Progenitor cell of endocrine pancreas (in vitro differentiated cells): ENCODE measurements around the gene NUDCD3. TPM values are rescaled to one million over a fixed set of nuclear protein-coding genes. Genes with fewer than 3 reads are reported as not detected.

Source experiments
- DNase-seq: peaks from one replicate; pipeline ENCODE4 v3.0.0; 2021; ENCODE audit warnings: low spot score; ENCODE audit not compliant: unreplicated experiment
- H3K27ac Mint-ChIP-seq: 2 replicates; pipeline ENCODE4 v1.8.0; 2021; ENCODE audit warnings: mild to moderate bottlenecking, moderate library complexity, mixed read lengths
- H3K27me3 Mint-ChIP-seq: 2 replicates; pipeline ENCODE4 v1.8.0; 2021; ENCODE audit warnings: mixed read lengths
- H3K36me3 Mint-ChIP-seq: 2 replicates; pipeline ENCODE4 v1.8.0; 2022; ENCODE audit warnings: mixed read lengths; ENCODE audit not compliant: insufficient read depth
- H3K4me1 Mint-ChIP-seq: 2 replicates; pipeline ENCODE4 v1.8.0; 2021; ENCODE audit warnings: low read depth, mixed read lengths
- H3K4me3 Mint-ChIP-seq: 2 replicates; pipeline ENCODE4 v1.8.0; 2021; ENCODE audit warnings: low read depth, mild to moderate bottlenecking, moderate library complexity, mixed read lengths
- H3K9me3 Mint-ChIP-seq: 2 replicates; pipeline ENCODE4 v1.8.0; 2021; ENCODE audit warnings: low read depth, mixed read lengths
- CTCF ChIP-seq: fragments of 200-600 bp; sonication (generic); IDR thresholded peaks from one replicate; pipeline ENCODE4 v1.5.0; 2021; ENCODE audit warnings: antibody characterized with exemption, mild to moderate bottlenecking; ENCODE audit not compliant: unreplicated experiment
- total RNA-seq: library from RNA; stranded (reverse); gene quantifications from 2 replicates; pipeline ENCODE4 v1.2.1, GENCODE V29; 2021

NUDCD3 gene
- total RNA-seq, 1 donor from 2014 or later: 89.0 TPM

GRCh38 chr7:44484482-44485313, 5.8 kb downstream of the NUDCD3 start:
- Mint-ChIP-seq H3K36me3 (peaks cover 40% of the 10 kb centered on the region), H3K27me3 (no peaks in the 10 kb centered on the region), H3K4me3 (no peak overlapping the region), H3K4me1 (peaks cover 23% of the 10 kb centered on the region), H3K27ac (peak overlapping the region; percentile 2), H3K9me3 (peaks cover 14% of the 10 kb centered on the region)
- no peak for DNase-seq
- no peak for TF ChIP-seq CTCF

GRCh38 chr7:44482502-44483485, 7.7 kb downstream of the NUDCD3 start:
- H3K4me1 Mint-ChIP-seq: peaks cover 8% of the 10 kb centered on the region
- peaks cover 39% of the 10 kb centered on the region for H3K36me3 Mint-ChIP-seq
- no peak overlapping the region for H3K4me3 Mint-ChIP-seq
- TF ChIP-seq CTCF: no peak
- H3K9me3 Mint-ChIP-seq: peaks cover 14% of the 10 kb centered on the region
- H3K27me3 Mint-ChIP-seq: no peaks in the 10 kb centered on the region
- H3K27ac Mint-ChIP-seq: no peak overlapping the region
- DNase-seq: no peak

GRCh38 chr7:44477938-44478337, 12.5 kb downstream of the NUDCD3 start:
- DNase-seq: no peak
- Mint-ChIP-seq H3K27me3 (no peaks in the 10 kb centered on the region), H3K27ac (no peak overlapping the region), H3K4me1 (peaks cover 4% of the 10 kb centered on the region), H3K9me3 (peaks cover 7% of the 10 kb centered on the region), H3K36me3 (peaks cover 20% of the 10 kb centered on the region), H3K4me3 (no peak overlapping the region)
- no peak for TF ChIP-seq CTCF

GRCh38 chr7:44477063-44477830, 13.2 kb downstream of the NUDCD3 start:
- Mint-ChIP-seq H3K36me3 (peaks cover 13% of the 10 kb centered on the region), H3K27me3 (no peaks in the 10 kb centered on the region), H3K4me3 (no peak overlapping the region), H3K9me3 (peaks cover under 1% of the 10 kb centered on the region), H3K27ac (no peak overlapping the region), H3K4me1 (peaks cover 9% of the 10 kb centered on the region)
- peak; percentile 91 for TF ChIP-seq CTCF
- peak; percentile 50 for DNase-seq

- no peaks in the 10 kb centered on the region for H3K9me3 Mint-ChIP-seq
- H3K36me3 Mint-ChIP-seq: peaks cover 11% of the 10 kb centered on the region
- H3K27me3 Mint-ChIP-seq: no peaks in the 10 kb centered on the region
- TF ChIP-seq CTCF: no peak
- H3K4me3 Mint-ChIP-seq: no peak overlapping the region
- peaks cover 14% of the 10 kb centered on the region for H3K4me1 Mint-ChIP-seq
- no peak for DNase-seq
- H3K27ac Mint-ChIP-seq: no peak overlapping the region
These were observed 14.1 kb downstream of the NUDCD3 start for GRCh38 chr7:44476313-44476712.
